CD4-positive, CD25-positive, alpha-beta regulatory T cell (primary cell): ENCODE results near the gene DOC2A. TPM values are rescaled to one million over a fixed set of nuclear protein-coding genes. Genes with fewer than 3 reads are reported as not detected.

Source experiments
- polyA plus RNA-seq, 4 donors: library from polyadenylated mRNA; unstranded; fragments of 300-500 nt; fragmentation: Illumina TruSeq; gene quantifications; one replicate each; pipeline ENCODE4 v1.2.3, GENCODE V29; 2021
- total RNA-seq: library from RNA; stranded (reverse); gene quantifications from one replicate; pipeline ENCODE4 v1.2.3, GENCODE V29; 2022

DOC2A gene
- total and polyA plus RNA-seq, 5 donors from 2014 or later: not detected

Other genes with a start within 250 kb of the DOC2A start
- gene ZG16, start 232.8 kb downstream of the DOC2A start, total RNA-seq: not detected
- gene ZG16, start 232.8 kb downstream of the DOC2A start, polyA plus RNA-seq: not detected
- gene KIF22, start 220.3 kb downstream of the DOC2A start, total RNA-seq: 89.1 TPM
- 10 to 100 TPM; 49.4 to 65.1 (median 56.1) TPM for gene KIF22, start 220.3 kb downstream of the DOC2A start, polyA plus RNA-seq
- 224 TPM for gene MAZ, start 204.5 kb downstream of the DOC2A start, total RNA-seq
- 10 to 100 TPM; 36.9 to 62.2 (median 44.5) TPM for gene MAZ, start 204.5 kb downstream of the DOC2A start, polyA plus RNA-seq
- gene PRRT2, start 198.8 kb downstream of the DOC2A start, total RNA-seq: 1.9 TPM
- gene PRRT2, start 198.8 kb downstream of the DOC2A start, polyA plus RNA-seq: under 1 TPM in 2 of 4 donors, not detected in 2; 0.06 to 0.17 TPM
- gene PAGR1, start 194.9 kb downstream of the DOC2A start, total RNA-seq: 15.6 TPM
- gene PAGR1, start 194.9 kb downstream of the DOC2A start, polyA plus RNA-seq: 10 to 100 TPM; 41.0 to 48.8 (median 45.5) TPM
- 163 TPM for gene MVP, start 190.6 kb downstream of the DOC2A start, total RNA-seq
- gene MVP, start 190.6 kb downstream of the DOC2A start, polyA plus RNA-seq: 100 to 1,000 TPM; 116 to 157 (median 133) TPM
- 47.7 TPM for gene CDIPT, start 147.8 kb downstream of the DOC2A start, total RNA-seq
- gene CDIPT, start 147.8 kb downstream of the DOC2A start, polyA plus RNA-seq: 100 to 1,000 TPM; 100 to 122 (median 108) TPM
- gene SEZ6L2, start 111.5 kb downstream of the DOC2A start, total RNA-seq: not detected
- gene SEZ6L2, start 111.5 kb downstream of the DOC2A start, polyA plus RNA-seq: not detected
- not detected for gene ASPHD1, start 110.5 kb downstream of the DOC2A start, total RNA-seq
- not detected for gene ASPHD1, start 110.5 kb downstream of the DOC2A start, polyA plus RNA-seq
- gene KCTD13, start 84.8 kb downstream of the DOC2A start, total RNA-seq: 52.3 TPM
- 10 to 100 TPM in 2 of 4 donors, 1 to 10 TPM in 2; 7.0 to 12.8 (median 9.9) TPM for gene KCTD13, start 84.8 kb downstream of the DOC2A start, polyA plus RNA-seq
- gene TMEM219, start 48.9 kb downstream of the DOC2A start, total RNA-seq: 76.7 TPM
- 100 to 1,000 TPM; 193 to 261 (median 221) TPM for gene TMEM219, start 48.9 kb downstream of the DOC2A start, polyA plus RNA-seq
- 30.0 TPM for gene TAOK2, start 37.2 kb downstream of the DOC2A start, total RNA-seq
- 1 to 10 TPM; 2.1 to 3.5 (median 2.9) TPM for gene TAOK2, start 37.2 kb downstream of the DOC2A start, polyA plus RNA-seq
- gene HIRIP3, start 15.4 kb downstream of the DOC2A start, total RNA-seq: 12.4 TPM
- gene HIRIP3, start 15.4 kb downstream of the DOC2A start, polyA plus RNA-seq: 10 to 100 TPM; 13.9 to 19.9 (median 16.2) TPM
- 105 TPM for gene INO80E, start 14.8 kb downstream of the DOC2A start, total RNA-seq
- 1 to 10 TPM; 5.0 to 8.9 (median 6.0) TPM for gene INO80E, start 14.8 kb downstream of the DOC2A start, polyA plus RNA-seq
- not detected for gene C16orf92, start 12.2 kb upstream of the DOC2A start, total RNA-seq
- not detected for gene C16orf92, start 12.2 kb upstream of the DOC2A start, polyA plus RNA-seq
- not detected for gene TLCD3B, start 20.2 kb upstream of the DOC2A start, total RNA-seq
- not detected for gene TLCD3B, start 20.2 kb upstream of the DOC2A start, polyA plus RNA-seq
- 430 TPM for gene ALDOA, start 54.7 kb upstream of the DOC2A start, total RNA-seq
- 1,000 to 10,000 TPM; 1,129 to 1,243 (median 1,151) TPM for gene ALDOA, start 54.7 kb upstream of the DOC2A start, polyA plus RNA-seq
- gene PPP4C, start 65.0 kb upstream of the DOC2A start, total RNA-seq: 97.0 TPM
- 100 to 1,000 TPM; 232 to 289 (median 262) TPM for gene PPP4C, start 65.0 kb upstream of the DOC2A start, polyA plus RNA-seq
- gene TBX6, start 80.9 kb upstream of the DOC2A start, total RNA-seq: 0.42 TPM
- under 1 TPM in 1 of 4 donors, not detected in 3; 0.29 TPM for gene TBX6, start 80.9 kb upstream of the DOC2A start, polyA plus RNA-seq
- gene YPEL3, start 85.2 kb upstream of the DOC2A start, total RNA-seq: 121 TPM
- gene YPEL3, start 85.2 kb upstream of the DOC2A start, polyA plus RNA-seq: 100 to 1,000 TPM; 245 to 319 (median 297) TPM
- 26.7 TPM for gene GDPD3, start 102.5 kb upstream of the DOC2A start, total RNA-seq
- gene GDPD3, start 102.5 kb upstream of the DOC2A start, polyA plus RNA-seq: under 1 TPM in 2 of 4 donors, not detected in 2; 0.13 to 0.28 TPM
- gene MAPK3, start 112.2 kb upstream of the DOC2A start, total RNA-seq: 71.4 TPM
- gene MAPK3, start 112.2 kb upstream of the DOC2A start, polyA plus RNA-seq: 10 to 100 TPM in 1 of 4 donors, 1 to 10 TPM in 3; 7.3 to 12.6 (median 9.1) TPM
- gene CORO1A, start 172.6 kb upstream of the DOC2A start, total RNA-seq: 850 TPM
- gene CORO1A, start 172.6 kb upstream of the DOC2A start, polyA plus RNA-seq: 1,000 to 10,000 TPM; 1,269 to 1,770 (median 1,540) TPM
- gene BOLA2B, start 182.6 kb upstream of the DOC2A start, total RNA-seq: 58.2 TPM
- 100 to 1,000 TPM; 163 to 225 (median 191) TPM for gene BOLA2B, start 182.6 kb upstream of the DOC2A start, polyA plus RNA-seq
- gene SLX1A, start 182.8 kb upstream of the DOC2A start, total RNA-seq: 50.3 TPM
- gene SLX1A, start 182.8 kb upstream of the DOC2A start, polyA plus RNA-seq: 100 to 1,000 TPM in 3 of 4 donors, 10 to 100 TPM in 1; 56.8 to 136 (median 102) TPM
- 19.3 TPM for gene SULT1A3, start 188.2 kb upstream of the DOC2A start, total RNA-seq
- 1 to 10 TPM in 1 of 4 donors, under 1 TPM in 2, not detected in 1; 0.71 to 1.5 (median 0.91) TPM for gene SULT1A3, start 188.2 kb upstream of the DOC2A start, polyA plus RNA-seq
- 30.5 TPM for gene NPIPB13, start 237.5 kb upstream of the DOC2A start, total RNA-seq
- gene NPIPB13, start 237.5 kb upstream of the DOC2A start, polyA plus RNA-seq: 1 to 10 TPM in 1 of 4 donors, under 1 TPM in 3; 0.68 to 1.0 (median 0.86) TPM